Glomerular visceral epithelial cell (primary cell): Measurements from ENCODE around the gene MYO7B.
"Not testable (repeated sequence)": the region's sequence is repeated elsewhere in the genome, so short reads cannot be mapped to it uniquely, and the experiment has no call there.

Experiments
- DNase-seq: peaks from one replicate; pipeline ENCODE4 v3.0.0-alpha.2; 2016; ENCODE audit errors: extremely low spot score

The MYO7B gene

GRCh38 chr2:127524198-127524834, 11.2 kb upstream of the MYO7B start:
- not testable (repeated sequence) for DNase-seq

GRCh38 chr2:127525691-127526131, 9.8 kb upstream of the MYO7B start:
- peak; percentile 48 for DNase-seq

GRCh38 chr2:127526132-127527000, 9.1 kb upstream of the MYO7B start, which contains the start of gene IWS1:
Gene IWS1 (minus strand): TSS chr2:127526489. CDS start chr2:127526208, 281 bp downstream.
- peak; percentile 97 for DNase-seq

GRCh38 chr2:127527001-127527804, 8.3 kb upstream of the MYO7B start:
- DNase-seq = no peak

GRCh38 chr2:127528487-127528886, 7.0 kb upstream of the MYO7B start:
- DNase-seq = no peak

- DNase-seq = not testable (repeated sequence)
Observed at GRCh38 chr2:127529416-127529815, 6.1 kb upstream of the MYO7B start.

GRCh38 chr2:127530245-127531140, 5.0 kb upstream of the MYO7B start:
- DNase-seq = no peak

GRCh38 chr2:127531221-127531648, 4.2 kb upstream of the MYO7B start:
- DNase-seq = no peak

- DNase-seq = no peak
Observed at GRCh38 chr2:127532296-127532695, 3.2 kb upstream of the MYO7B start.

- no peak for DNase-seq
Observed at GRCh38 chr2:127535918-127536317, 435 bp downstream of the MYO7B start.

GRCh38 chr2:127536707-127537541, 1.4 kb downstream of the MYO7B start:
- no peak for DNase-seq

GRCh38 chr2:127537644-127538043, 2.2 kb downstream of the MYO7B start:
- no peak for DNase-seq

GRCh38 chr2:127541809-127542208, 6.3 kb downstream of the MYO7B start:
- no peak for DNase-seq

GRCh38 chr2:127542231-127542630, 6.7 kb downstream of the MYO7B start:
- DNase-seq = no peak

GRCh38 chr2:127543013-127543501, 7.6 kb downstream of the MYO7B start:
- not testable (repeated sequence) for DNase-seq

- DNase-seq = no peak
Observed at GRCh38 chr2:127545189-127545588, 9.7 kb downstream of the MYO7B start.

- DNase-seq = no peak
Observed at GRCh38 chr2:127545796-127546195, 10.3 kb downstream of the MYO7B start.

GRCh38 chr2:127546797-127547196, 11.3 kb downstream of the MYO7B start:
- DNase-seq = no peak

- no peak for DNase-seq
Observed at GRCh38 chr2:127551221-127551930, 15.9 kb downstream of the MYO7B start.
